Activated CD8-positive, alpha-beta memory T cell treated with anti-CD3 and anti-CD28 coated beads for 48 hours (primary cell): ENCODE results near the gene ASAP2.
"Not testable (repeated sequence)": the region's sequence is repeated elsewhere in the genome, so short reads cannot be mapped to it uniquely, and the experiment has no call there.

Experiments
- DNase-seq, 3 experiments: peaks; one replicate each; pipeline ENCODE4 v3.0.0-alpha.2; 2020; ENCODE audit warnings: low read depth in 2 of 3, low spot score in 2 of 3

ASAP2 gene

GRCh38 chr2:9377461-9378097, 171.0 kb downstream of the ASAP2 start:
- DNase-seq, result no peak

GRCh38 chr2:9378433-9379390, 172.1 kb downstream of the ASAP2 start:
- DNase-seq, result no peak

- no peak for DNase-seq
These were observed 172.8 kb downstream of the ASAP2 start for GRCh38 chr2:9379391-9379755.

- DNase-seq, result no peak
These were observed 174.4 kb downstream of the ASAP2 start for GRCh38 chr2:9380702-9381628.

GRCh38 chr2:9382604-9383235, 176.1 kb downstream of the ASAP2 start:
- no peak for DNase-seq

GRCh38 chr2:9384521-9384920, 177.9 kb downstream of the ASAP2 start:
- DNase-seq, result no peak

- no peak for DNase-seq
These were observed 179.2 kb downstream of the ASAP2 start for GRCh38 chr2:9385841-9386240.

GRCh38 chr2:9388199-9388681, 181.6 kb downstream of the ASAP2 start:
- DNase-seq, result no peak

- no peak for DNase-seq
These were observed 182.6 kb downstream of the ASAP2 start for GRCh38 chr2:9388950-9389911.

- no peak for DNase-seq
These were observed 183.7 kb downstream of the ASAP2 start for GRCh38 chr2:9390151-9390850.

- no peak for DNase-seq
These were observed 184.4 kb downstream of the ASAP2 start for GRCh38 chr2:9390991-9391390.

- DNase-seq, result no peak
These were observed 185.5 kb downstream of the ASAP2 start for GRCh38 chr2:9391961-9392720.

- DNase-seq, result no peak
These were observed 186.5 kb downstream of the ASAP2 start for GRCh38 chr2:9392898-9393765.

GRCh38 chr2:9394816-9395215, 188.2 kb downstream of the ASAP2 start:
- no peak for DNase-seq

GRCh38 chr2:9397201-9397600, 190.6 kb downstream of the ASAP2 start:
- no peak for DNase-seq

GRCh38 chr2:9398251-9398650, 191.6 kb downstream of the ASAP2 start:
- DNase-seq, result not testable (repeated sequence)
